OCI-LY7 (cell line): ENCODE data around the gene SORBS2. TPM values are rescaled to one million over a fixed set of nuclear protein-coding genes. Genes with fewer than 3 reads are reported as not detected.

Experiments used
- BruUV-seq: library from RNA; stranded (reverse); fragments of 400-500 nt; replicated peaks from 2 replicates; lab custom pipeline; 2021; lab: Mats Ljungman, UMichigan
- CTCF ChIA-PET: fragments of 300-600 bp; sonication (Branson Sonifier 250); formaldehyde crosslinking; loops from one replicate; lab custom pipeline; 2022; ENCODE audit warnings: antibody characterized with exemption; ENCODE audit not compliant: unreplicated experiment; lab: Charles Lee
- POLR2A ChIA-PET: fragments of 300-600 bp; sonication (Branson Sonifier 250); formaldehyde crosslinking; loops from one replicate; lab custom pipeline; 2022; ENCODE audit warnings: antibody characterized with exemption; lab: Charles Lee
- DNase-seq: peaks from one replicate; pipeline ENCODE4 v3.0.0-alpha.2; 2015; ENCODE audit warnings: low spot score
- H2AFZ ChIP-seq: fragments of 200-600 bp; sonication (generic), shearing (Covaris generic); 2 replicates; pipeline ENCODE4 v1.6.1; 2014; ENCODE audit warnings: mild to moderate bottlenecking, antibody characterized with exemption, low read length, moderate library complexity
- H3K27ac ChIP-seq: fragments of 200-600 bp; sonication (generic); 2 replicates; pipeline ENCODE4 v1.5.1; 2014; ENCODE audit warnings: mixed run types, low read depth, mild to moderate bottlenecking, moderate library complexity, low read length, inconsistent platforms; ENCODE audit not compliant: poor library complexity, severe bottlenecking
- H3K36me3 ChIP-seq: fragments of 200-600 bp; sonication (generic); 2 replicates; pipeline ENCODE4 v1.6.1; 2014; ENCODE audit warnings: mild to moderate bottlenecking, antibody characterized with exemption, low read length, moderate library complexity, mixed read lengths; ENCODE audit not compliant: insufficient read depth
- H3K4me1 ChIP-seq: fragments of 200-600 bp; sonication (generic); 2 replicates; pipeline ENCODE4 v1.5.1; 2014; ENCODE audit warnings: mild to moderate bottlenecking, low read length; ENCODE audit not compliant: insufficient read depth, poor library complexity, severe bottlenecking
- H3K4me2 ChIP-seq: fragments of 200-600 bp; sonication (generic); 2 replicates; pipeline ENCODE4 v1.6.1; 2014; ENCODE audit warnings: mild to moderate bottlenecking, low read length
- H3K4me3 ChIP-seq: fragments of 200-600 bp; sonication (generic); 2 replicates; pipeline ENCODE4 v1.5.1; 2014; ENCODE audit warnings: mild to moderate bottlenecking, low read depth, low read length; ENCODE audit not compliant: poor library complexity, severe bottlenecking
- H3K79me2 ChIP-seq: fragments of 200-600 bp; sonication (generic); 2 replicates; pipeline ENCODE4 v1.6.1; 2016; ENCODE audit warnings: low read depth, mild to moderate bottlenecking, low read length, moderate library complexity, mixed read lengths; ENCODE audit not compliant: insufficient read depth
- H3K9me2 ChIP-seq: fragments of 200-600 bp; sonication (generic); 2 replicates; pipeline ENCODE4 v1.6.1; 2016; ENCODE audit warnings: mild to moderate bottlenecking, low read length, mixed read lengths; ENCODE audit not compliant: insufficient read depth
- H3K9me3 ChIP-seq: fragments of 200-600 bp; sonication (generic); 2 replicates; pipeline ENCODE4 v1.6.1; 2014; ENCODE audit warnings: mild to moderate bottlenecking, mixed run types, low read length, mixed read lengths
- H4K20me1 ChIP-seq: fragments of 200-600 bp; sonication (generic); 2 replicates; pipeline ENCODE4 v1.6.1; 2014; ENCODE audit warnings: mild to moderate bottlenecking, antibody characterized with exemption, low read length, moderate library complexity, mixed read lengths; ENCODE audit not compliant: insufficient read depth
- EZH2phosphoT487 ChIP-seq: fragments of 200-600 bp; sonication (generic); IDR thresholded peaks from 2 replicates; pipeline ENCODE4 v1.6.1; 2018; ENCODE audit warnings: low read depth, borderline replicate concordance, mild to moderate bottlenecking, mixed run types, antibody characterized with exemption, low read length, moderate library complexity, mixed read lengths
- intact Hi-C: fragments of 100-400 bp; cut with micrococcal nuclease; formaldehyde crosslinking; loops from one replicate; pipeline ENCODE4 v1.10.0; 2022; ENCODE audit not compliant: unreplicated experiment
- total RNA-seq, 2 experiments: library from RNA; depleted of rRNA in 1 of 2; stranded (reverse); fragments of >200 nt in 1 of 2; shearing (Covaris generic) in 1 of 2; gene quantifications; 2 replicates each; pipeline ENCODE4 v1.2.3, GENCODE V29; 2014 to 2022
- TF ChIP-seq, protein P1 (sequence below): fragments of 200-600 bp; sonication (generic); conservative IDR thresholded peaks from 2 replicates; pipeline ENCODE4 v1.5.1; 2014; ENCODE audit warnings: mild to moderate bottlenecking, antibody characterized with exemption, low read length, moderate library complexity, mixed read lengths

The SORBS2 gene
- total RNA-seq, 2 experiments from 2014 or later: 33.2 to 43.5 TPM

DNA sequence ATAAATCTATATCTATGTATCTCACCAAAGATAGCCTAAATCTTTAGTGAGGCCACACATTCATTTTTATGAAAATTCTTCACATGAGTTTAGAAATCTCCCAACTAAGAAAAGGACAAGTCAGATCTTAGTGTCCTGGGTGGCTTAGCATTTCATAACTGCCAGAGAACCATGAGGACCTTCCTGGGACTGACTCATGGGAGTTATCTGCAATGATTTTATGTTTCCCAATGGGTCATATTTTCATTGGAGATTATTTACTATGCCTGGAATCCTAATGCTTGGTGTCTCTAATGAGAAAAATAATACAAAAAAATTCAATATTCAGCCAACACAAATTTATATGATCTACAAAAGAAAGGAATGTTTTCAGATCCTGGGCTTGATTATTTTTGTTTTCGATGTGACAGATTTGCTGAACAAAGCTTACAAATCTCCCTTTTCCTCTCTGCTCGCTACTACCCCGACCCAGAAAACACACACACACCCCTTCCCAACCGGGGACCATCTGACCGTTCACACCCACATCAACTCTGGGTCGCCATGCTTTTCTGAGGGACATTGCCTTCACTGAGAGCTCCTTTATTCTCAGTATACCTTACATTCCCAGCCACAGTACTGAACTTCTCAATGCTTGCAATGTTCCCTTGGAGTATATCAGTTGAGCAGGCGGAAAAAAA lies 40.1 kb downstream of the SORBS2 start:
- Histone ChIP-seq H3K4me1 (no peaks in the 10 kb centered on the region), H3K79me2 (no peaks in the 10 kb centered on the region), H3K27ac (no peak overlapping the region), H2AFZ (no peak overlapping the region), H3K9me3 (no peaks in the 10 kb centered on the region), H3K9me2 (no peaks in the 10 kb centered on the region), H3K4me3 (no peak overlapping the region), H3K36me3 (peaks cover 17% of the 10 kb centered on the region), H4K20me1 (no peaks in the 10 kb centered on the region), H3K4me2 (no peak overlapping the region)
- ChIA-PET CTCF (no interaction called here), POLR2A (no interaction called here)
- no TSS peak for BruUV-seq
- no peak for DNase-seq
- TF ChIP-seq, protein P1, sequence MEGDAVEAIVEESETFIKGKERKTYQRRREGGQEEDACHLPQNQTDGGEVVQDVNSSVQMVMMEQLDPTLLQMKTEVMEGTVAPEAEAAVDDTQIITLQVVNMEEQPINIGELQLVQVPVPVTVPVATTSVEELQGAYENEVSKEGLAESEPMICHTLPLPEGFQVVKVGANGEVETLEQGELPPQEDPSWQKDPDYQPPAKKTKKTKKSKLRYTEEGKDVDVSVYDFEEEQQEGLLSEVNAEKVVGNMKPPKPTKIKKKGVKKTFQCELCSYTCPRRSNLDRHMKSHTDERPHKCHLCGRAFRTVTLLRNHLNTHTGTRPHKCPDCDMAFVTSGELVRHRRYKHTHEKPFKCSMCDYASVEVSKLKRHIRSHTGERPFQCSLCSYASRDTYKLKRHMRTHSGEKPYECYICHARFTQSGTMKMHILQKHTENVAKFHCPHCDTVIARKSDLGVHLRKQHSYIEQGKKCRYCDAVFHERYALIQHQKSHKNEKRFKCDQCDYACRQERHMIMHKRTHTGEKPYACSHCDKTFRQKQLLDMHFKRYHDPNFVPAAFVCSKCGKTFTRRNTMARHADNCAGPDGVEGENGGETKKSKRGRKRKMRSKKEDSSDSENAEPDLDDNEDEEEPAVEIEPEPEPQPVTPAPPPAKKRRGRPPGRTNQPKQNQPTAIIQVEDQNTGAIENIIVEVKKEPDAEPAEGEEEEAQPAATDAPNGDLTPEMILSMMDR: no peak
- intact Hi-C loops: no loop called here

DNA sequence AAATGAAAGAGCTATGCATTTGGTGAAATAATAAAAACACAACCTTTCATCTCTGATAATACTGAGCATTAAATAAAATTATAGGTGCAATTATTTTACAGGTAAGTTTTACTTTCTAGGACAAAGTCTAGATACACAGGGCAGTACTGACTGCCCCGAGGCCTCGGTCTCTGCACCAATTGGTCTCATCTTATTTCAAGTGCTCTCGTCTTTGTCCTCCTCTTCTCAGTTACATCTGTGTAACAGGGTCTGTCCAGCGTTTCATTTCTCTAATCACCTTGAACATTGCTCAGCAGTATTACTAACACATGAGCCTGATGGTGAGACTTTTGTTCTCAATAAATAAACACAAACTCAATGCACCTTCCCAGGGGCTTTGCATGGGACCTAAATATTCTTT lies 44.5 kb downstream of the SORBS2 start:
- TF ChIP-seq, protein P1: no peak
- no peak for TF ChIP-seq EZH2phosphoT487
- BruUV-seq: no TSS peak
- intact Hi-C loops: no loop called here
- no peak overlapping the region for H2AFZ ChIP-seq
- H3K4me1 ChIP-seq: no peaks in the 10 kb centered on the region
- no peak overlapping the region for H3K4me2 ChIP-seq
- H3K27ac ChIP-seq: no peak overlapping the region
- H4K20me1 ChIP-seq: no peaks in the 10 kb centered on the region; the same call in 1 of the 2 replicates
- ChIA-PET CTCF (no interaction called here), POLR2A (interaction anchor here (0.7 kb wide), 1 partner anchor 76 kb away, joined by 3 read pairs; no protein-coding TSS in a partner anchor)
- H3K9me2 ChIP-seq: no peaks in the 10 kb centered on the region; the same call in 1 of the 2 replicates
- peaks cover 10% of the 10 kb centered on the region for H3K36me3 ChIP-seq
- H3K9me3 ChIP-seq: no peaks in the 10 kb centered on the region
- no peak overlapping the region for H3K4me3 ChIP-seq
- no peaks in the 10 kb centered on the region for H3K79me2 ChIP-seq
- no peak for DNase-seq

DNA sequence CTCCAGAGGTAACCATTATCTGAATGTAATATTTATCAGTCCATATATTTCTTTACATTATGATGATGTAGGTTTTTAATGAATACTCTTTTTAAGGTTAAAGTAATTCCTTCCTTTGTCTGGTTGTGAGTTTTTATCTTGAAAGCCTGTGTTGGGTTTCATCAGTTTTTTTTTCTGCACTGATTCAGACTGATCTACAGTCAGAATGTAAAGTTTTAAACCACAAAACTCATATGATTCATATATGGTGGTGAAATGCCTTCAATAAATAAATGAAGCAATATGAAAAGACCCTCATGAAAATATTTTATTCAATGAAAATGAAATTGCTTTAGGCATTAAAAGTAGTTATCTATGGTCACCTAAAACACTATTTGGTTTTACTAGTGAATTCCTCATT lies 47.1 kb downstream of the SORBS2 start:
- no peaks in the 10 kb centered on the region; the same call in 1 of the 2 replicates for H4K20me1 ChIP-seq
- intact Hi-C loops: no loop called here
- H3K79me2 ChIP-seq: no peaks in the 10 kb centered on the region
- no peak for DNase-seq
- no TSS peak for BruUV-seq
- H3K4me2 ChIP-seq: no peak overlapping the region
- H3K27ac ChIP-seq: no peak overlapping the region
- POLR2A ChIA-PET: no interaction called here
- no peaks in the 10 kb centered on the region for H3K9me3 ChIP-seq
- TF ChIP-seq, protein P1: no peak
- no peak for TF ChIP-seq EZH2phosphoT487
- no peak overlapping the region for H3K4me3 ChIP-seq
- H3K9me2 ChIP-seq: no peaks in the 10 kb centered on the region; the same call in 1 of the 2 replicates
- no peaks in the 10 kb centered on the region for H3K36me3 ChIP-seq
- CTCF ChIA-PET: no interaction called here
- H3K4me1 ChIP-seq: no peaks in the 10 kb centered on the region
- no peak overlapping the region for H2AFZ ChIP-seq
